Stimulated activated naive CD8-positive, alpha-beta T cell treated with anti-CD3 and anti-CD28 coated beads, Interleukin-15, amount 100 ng/mL, for 72 hours (primary cell): ENCODE measurements around the gene SOX18.

ENCODE experiments used
- ATAC-seq: fragments of 150-1000 bp; cut with Tn5 transposase; 2 replicates; pipeline ENCODE4 v1.10.0; 2021; ENCODE audit warnings: mild to moderate bottlenecking, moderate library complexity
- DNase-seq, 2 donors: peaks; one replicate each; pipeline ENCODE4 v3.0.0; 2021 to 2022
- H3K27ac Mint-ChIP-seq, 2 donors: one replicate each; pipeline ENCODE4 v1.8.0; 2022; ENCODE audit warnings: mild to moderate bottlenecking in 2 of 2, mixed read lengths in 2 of 2, moderate library complexity in 2 of 2
- H3K27me3 Mint-ChIP-seq: one replicate; pipeline ENCODE4 v1.8.0; 2022; ENCODE audit warnings: mixed read lengths
- H3K4me1 Mint-ChIP-seq: one replicate; pipeline ENCODE4 v1.8.0; 2022; ENCODE audit warnings: mild to moderate bottlenecking, mixed read lengths
- H3K4me3 Mint-ChIP-seq, 2 donors: one replicate each; pipeline ENCODE4 v1.8.0; 2022; ENCODE audit warnings: mild to moderate bottlenecking in 2 of 2, mixed read lengths in 2 of 2, moderate library complexity in 1 of 2
- H3K9me3 Mint-ChIP-seq, 2 donors: one replicate each; pipeline ENCODE4 v1.8.0; 2022; ENCODE audit warnings: mixed read lengths in 2 of 2

Gene SOX18

GRCh38 chr20:64067005-64067632 lies 17.7 kb upstream of the SOX18 start:
- no peaks in the 10 kb centered on the region for H3K9me3 Mint-ChIP-seq
- no peak overlapping the region for H3K4me3 Mint-ChIP-seq
- no peak for DNase-seq
- peaks cover 77% of the 10 kb centered on the region for H3K4me1 Mint-ChIP-seq
- no peak for ATAC-seq
- H3K27ac Mint-ChIP-seq, result peak overlapping the region in 1 of 2 donors; percentile 20
- no peaks in the 10 kb centered on the region for H3K27me3 Mint-ChIP-seq

DNA sequence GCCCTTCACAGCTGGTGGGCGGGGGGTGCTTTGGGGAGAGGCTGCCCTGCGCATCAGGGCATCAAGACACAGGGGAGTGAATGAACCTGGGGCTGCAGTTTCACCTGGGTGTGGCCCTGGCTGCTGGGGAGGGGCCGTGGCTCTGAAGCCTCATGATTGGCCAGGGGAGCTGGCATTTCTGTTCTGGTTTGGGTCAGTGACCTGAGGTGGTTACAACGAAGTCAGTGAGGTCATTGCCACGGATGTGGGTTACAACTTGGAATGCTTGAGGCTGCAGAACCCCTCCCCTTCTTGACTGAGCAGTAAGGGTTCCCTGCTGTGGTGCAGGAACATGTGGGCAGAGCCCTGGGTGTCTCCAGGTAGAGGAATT lies 16.5 kb upstream of the SOX18 start:
- Mint-ChIP-seq H3K4me1 (peaks cover 72% of the 10 kb centered on the region), H3K27me3 (no peaks in the 10 kb centered on the region), H3K27ac (peak overlapping the region in 1 of 2 donors; percentile 42), H3K9me3 (no peaks in the 10 kb centered on the region), H3K4me3 (peak overlapping the region; percentile 30 to 35)
- peak; percentile 78 for ATAC-seq
- DNase-seq, result peak; percentile 62 to 86

DNA sequence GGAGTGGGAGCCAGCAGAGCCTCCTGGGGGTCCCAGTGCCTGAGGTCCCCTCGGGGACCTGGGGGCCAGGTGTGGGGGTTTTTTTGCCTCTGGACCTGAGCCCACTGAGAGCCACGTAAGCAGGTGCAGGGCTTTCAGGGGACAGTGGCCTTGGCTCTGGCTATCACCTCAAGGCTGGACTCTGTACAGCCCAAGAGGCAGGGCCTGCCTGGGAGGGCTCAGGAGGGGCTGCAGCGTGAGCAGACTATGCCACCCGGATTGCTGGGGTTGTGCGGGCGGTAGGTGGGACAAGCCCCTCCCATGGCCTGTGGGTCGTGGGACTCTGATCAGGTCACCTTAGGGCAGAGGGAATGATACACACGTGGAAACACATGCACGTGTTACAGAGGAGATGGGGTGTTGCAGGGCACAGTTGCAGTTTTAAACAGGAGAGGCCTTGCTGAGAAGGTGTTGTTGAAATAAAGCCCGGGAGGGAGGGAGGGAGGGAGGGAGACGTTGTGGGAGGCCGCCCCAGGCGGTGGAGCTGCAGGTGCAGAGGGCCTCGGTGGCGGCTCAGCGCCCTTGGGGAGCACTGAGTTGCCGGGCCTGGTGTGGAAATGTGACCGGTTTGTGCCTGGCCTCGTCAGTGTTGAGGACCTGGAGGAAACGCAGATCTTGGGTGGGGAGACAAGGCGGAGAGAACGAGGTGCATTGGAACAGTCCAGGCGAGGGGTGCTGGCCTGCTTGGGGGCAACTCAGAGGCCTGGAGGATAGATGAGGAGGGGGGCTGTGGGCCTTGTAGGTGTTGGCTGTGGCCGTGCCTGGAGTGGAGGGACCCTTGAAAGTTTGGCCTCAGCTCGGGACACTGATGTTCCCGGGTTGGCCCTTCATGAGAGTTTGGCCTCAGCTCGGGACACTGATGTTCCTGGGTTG lies 15.9 kb upstream of the SOX18 start:
- Mint-ChIP-seq H3K4me1 (peaks cover 72% of the 10 kb centered on the region), H3K4me3 (peak overlapping the region; percentile 35 to 36), H3K27ac (no peak overlapping the region), H3K27me3 (no peaks in the 10 kb centered on the region), H3K9me3 (no peaks in the 10 kb centered on the region)
- ATAC-seq, result no peak
- no peak for DNase-seq

DNA sequence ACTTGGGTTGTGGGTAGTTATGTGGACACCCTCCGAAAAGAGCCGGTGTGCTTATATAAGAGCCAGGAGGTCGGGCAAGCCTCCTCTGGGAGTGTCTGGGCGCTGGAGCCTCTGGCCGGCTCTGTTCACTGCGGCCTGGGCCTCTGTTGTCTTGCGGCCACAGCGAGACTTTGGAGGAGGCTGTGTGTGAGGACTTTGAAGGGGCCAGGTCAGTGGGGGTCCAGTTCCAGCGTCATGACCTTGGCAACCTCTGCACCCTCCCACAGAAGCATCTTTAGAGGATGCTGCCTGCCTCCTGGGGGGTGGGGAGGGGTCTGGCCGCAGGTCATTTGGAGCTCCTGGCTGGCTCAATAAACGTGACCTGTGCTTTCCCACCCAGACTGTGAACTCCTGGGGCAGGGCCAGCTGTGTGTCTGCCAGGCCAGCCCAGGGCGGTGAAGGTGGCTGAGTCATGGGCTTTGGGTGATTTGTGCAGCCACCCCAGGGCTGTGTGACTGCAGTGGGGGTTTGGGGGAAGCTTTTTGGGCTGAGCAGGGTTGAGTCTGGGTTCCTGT lies 14.8 kb upstream of the SOX18 start:
- ATAC-seq (no peak), DNase-seq (no peak)
- peaks cover 72% of the 10 kb centered on the region for H3K4me1 Mint-ChIP-seq
- peak overlapping the region; percentile 86 to 92 for H3K4me3 Mint-ChIP-seq
- H3K27me3 Mint-ChIP-seq, result no peaks in the 10 kb centered on the region
- H3K9me3 Mint-ChIP-seq, result no peaks in the 10 kb centered on the region
- H3K27ac Mint-ChIP-seq, result peak overlapping the region; percentile 74 to 89

- H3K27ac Mint-ChIP-seq, result peak overlapping the region; percentile 89 to 91
- peaks cover 72% of the 10 kb centered on the region for H3K4me1 Mint-ChIP-seq
- peak overlapping the region; percentile 86 to 92 for H3K4me3 Mint-ChIP-seq
- DNase-seq (peak in 1 of 2 donors; percentile 42), ATAC-seq (no peak)
- no peaks in the 10 kb centered on the region for H3K27me3 Mint-ChIP-seq
- H3K9me3 Mint-ChIP-seq, result no peaks in the 10 kb centered on the region
These were observed 14.1 kb upstream of the SOX18 start for GRCh38 chr20:64063389-64064144.

GRCh38 chr20:64062596-64063388 lies 13.4 kb upstream of the SOX18 start, which contains the start of gene TCEA2:
TCEA2 (plus strand) TSS chr20:64063198; CDS start chr20:64063313, 115 bp downstream.
- Mint-ChIP-seq H3K9me3 (no peaks in the 10 kb centered on the region), H3K27me3 (no peaks in the 10 kb centered on the region), H3K27ac (peak within 1 kb of the TSS; percentile 89 to 91), H3K4me1 (peaks cover 72% of the 10 kb centered on the region), H3K4me3 (peak within 1 kb of the TSS; percentile 86 to 92)
- ATAC-seq, result peak; percentile 85
- DNase-seq, result peak; percentile 87 to 94

GRCh38 chr20:64062276-64062595 lies 12.8 kb upstream of the SOX18 start:
- Mint-ChIP-seq H3K4me1 (peaks cover 72% of the 10 kb centered on the region), H3K9me3 (no peaks in the 10 kb centered on the region), H3K27me3 (no peaks in the 10 kb centered on the region), H3K4me3 (peak overlapping the region; percentile 86 to 92), H3K27ac (no peak overlapping the region)
- DNase-seq, result no peak
- ATAC-seq, result no peak

GRCh38 chr20:64058536-64058935 lies 9.1 kb upstream of the SOX18 start:
- ATAC-seq (no peak), DNase-seq (no peak)
- Mint-ChIP-seq H3K27me3 (peaks cover 20% of the 10 kb centered on the region), H3K9me3 (no peaks in the 10 kb centered on the region), H3K27ac (no peak overlapping the region), H3K4me3 (peak overlapping the region; percentile 28 to 89), H3K4me1 (peaks cover 69% of the 10 kb centered on the region)

- DNase-seq, result peak; percentile 80 to 83
- H3K9me3 Mint-ChIP-seq, result no peaks in the 10 kb centered on the region
- H3K4me1 Mint-ChIP-seq, result peaks cover 73% of the 10 kb centered on the region
- peak; percentile 83 for ATAC-seq
- peak overlapping the region; percentile 71 to 89 for H3K4me3 Mint-ChIP-seq
- H3K27ac Mint-ChIP-seq, result peak overlapping the region; percentile 55 to 80
- H3K27me3 Mint-ChIP-seq, result peaks cover 27% of the 10 kb centered on the region
These were observed 8.4 kb upstream of the SOX18 start for GRCh38 chr20:64057628-64058498.

DNA sequence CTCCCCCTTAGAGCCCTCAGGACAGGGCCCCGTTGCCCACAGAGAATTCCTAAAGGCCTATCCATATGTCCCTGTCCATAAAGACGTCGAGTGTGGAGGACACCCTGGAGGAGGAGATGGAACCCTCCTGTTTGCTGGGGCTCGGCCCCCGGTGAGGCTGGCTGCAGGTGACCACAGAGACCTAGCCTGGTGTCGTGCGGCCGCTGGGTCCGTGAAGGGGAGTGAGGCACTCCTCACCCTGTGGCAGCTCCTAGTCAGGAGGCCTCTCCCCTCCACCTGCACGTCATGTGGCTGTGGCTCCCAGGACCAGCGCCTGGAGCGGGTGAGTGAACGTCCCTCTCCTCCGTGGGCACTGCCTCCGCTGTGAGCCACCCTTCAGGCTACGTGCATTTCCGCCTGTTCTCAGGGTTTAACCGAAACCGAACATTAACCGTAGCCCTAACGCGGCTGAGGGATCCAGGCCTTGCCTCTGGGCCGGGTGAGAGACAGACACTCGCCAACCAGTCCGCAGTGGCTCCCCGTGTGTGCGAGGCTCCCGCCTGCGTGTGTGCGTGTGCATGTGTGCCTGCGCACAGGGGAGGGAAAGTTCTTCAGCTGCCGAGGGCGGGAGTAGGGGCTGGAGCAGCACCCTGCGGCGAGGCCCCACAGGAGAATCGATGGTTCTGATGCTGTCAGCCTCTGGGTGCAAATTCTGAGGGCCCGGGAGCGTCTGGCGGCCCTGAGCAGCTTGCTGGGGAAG lies 7.6 kb upstream of the SOX18 start:
- no peaks in the 10 kb centered on the region for H3K9me3 Mint-ChIP-seq
- DNase-seq (peak in 1 of 2 donors; percentile 45), ATAC-seq (peak; percentile 61)
- peaks cover 65% of the 10 kb centered on the region for H3K4me1 Mint-ChIP-seq
- H3K27ac Mint-ChIP-seq, result peak overlapping the region in 1 of 2 donors; percentile 80
- peak overlapping the region; percentile 71 to 89 for H3K4me3 Mint-ChIP-seq
- H3K27me3 Mint-ChIP-seq, result peaks cover 35% of the 10 kb centered on the region

GRCh38 chr20:64056639-64056888 lies 7.1 kb upstream of the SOX18 start:
- peaks cover 63% of the 10 kb centered on the region for H3K4me1 Mint-ChIP-seq
- H3K4me3 Mint-ChIP-seq, result no peak overlapping the region
- H3K27ac Mint-ChIP-seq, result peak overlapping the region in 1 of 2 donors; percentile 27
- DNase-seq (no peak), ATAC-seq (no peak)
- peaks cover 40% of the 10 kb centered on the region for H3K27me3 Mint-ChIP-seq
- H3K9me3 Mint-ChIP-seq, result no peaks in the 10 kb centered on the region

DNA sequence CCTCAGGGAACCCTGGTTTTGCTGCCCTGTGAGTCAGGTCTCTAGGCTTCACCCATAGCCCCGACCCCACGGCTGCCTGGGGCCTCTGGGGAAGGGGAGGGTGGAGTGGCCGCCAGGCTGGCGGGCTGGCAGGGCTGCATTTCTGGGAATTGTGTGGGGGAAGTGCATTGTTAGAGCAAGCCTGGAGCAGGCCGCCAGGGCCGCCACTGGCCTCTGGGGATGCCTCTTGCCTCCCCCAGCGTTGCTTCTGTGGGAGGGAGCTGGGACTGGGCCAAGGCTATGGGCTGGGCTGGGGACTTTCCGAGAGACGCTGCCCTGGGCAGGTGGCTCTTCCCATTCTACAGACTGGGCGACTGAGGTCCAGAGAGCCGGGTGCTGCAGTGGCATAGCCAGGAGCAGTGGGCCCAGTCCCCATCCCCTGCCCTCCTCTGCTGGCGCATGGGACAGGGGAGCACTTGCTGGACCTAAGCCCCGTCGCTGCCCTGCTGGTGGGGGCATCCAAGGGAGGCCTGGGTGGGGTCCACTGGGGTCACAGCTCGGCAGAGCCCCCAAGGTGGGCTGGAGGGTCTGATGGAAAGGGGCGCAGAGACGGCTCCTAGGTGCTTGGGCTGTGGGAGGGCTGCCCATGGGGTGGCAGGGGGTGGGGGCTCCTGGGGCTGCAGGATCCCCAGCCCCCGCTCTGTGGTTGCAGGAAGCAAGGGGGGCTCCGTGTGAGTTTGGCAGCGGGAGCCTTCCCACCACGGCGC lies 6.6 kb upstream of the SOX18 start:
- Mint-ChIP-seq H3K4me3 (peak overlapping the region in 1 of 2 donors; percentile 21), H3K4me1 (peaks cover 63% of the 10 kb centered on the region), H3K27me3 (peaks cover 45% of the 10 kb centered on the region), H3K9me3 (no peaks in the 10 kb centered on the region), H3K27ac (no peak overlapping the region)
- DNase-seq (no peak), ATAC-seq (no peak)

- no peak for DNase-seq
- H3K4me1 Mint-ChIP-seq, result peaks cover 63% of the 10 kb centered on the region
- H3K9me3 Mint-ChIP-seq, result no peaks in the 10 kb centered on the region
- no peak for ATAC-seq
- peak overlapping the region in 1 of 2 donors; percentile 74 for H3K27ac Mint-ChIP-seq
- H3K4me3 Mint-ChIP-seq, result no peak overlapping the region
- H3K27me3 Mint-ChIP-seq, result peaks cover 51% of the 10 kb centered on the region
These were observed 6.0 kb upstream of the SOX18 start for GRCh38 chr20:64055396-64055892.
